HepG2 (cell line): Measurements from ENCODE around the gene LTB4R. TPM values are rescaled to one million over a fixed set of nuclear protein-coding genes. Genes with fewer than 3 reads are reported as not detected.

Experiments
- AGO2 ChIP-seq: fragments of 200-400 bp; formaldehyde crosslinking; optimal IDR thresholded peaks from 2 replicates; pipeline ENCODE3; 2017; ENCODE audit warnings: mild to moderate bottlenecking, low read depth, low read length, moderate library complexity
- ARID2 ChIP-seq: sonication (generic); formaldehyde crosslinking; IDR thresholded peaks from 2 replicates; pipeline ENCODE4 v1.8.1; 2022; ENCODE audit warnings: mild to moderate bottlenecking, missing genetic modification reagents, borderline replicate concordance
- FLYWCH1 ChIP-seq: sonication (generic); formaldehyde crosslinking; IDR thresholded peaks from 2 replicates; pipeline ENCODE4 v1.8.1; 2023; ENCODE audit warnings: mild to moderate bottlenecking, missing genetic modification reagents
- JARID2 ChIP-seq: sonication (generic); formaldehyde crosslinking; IDR thresholded peaks from 2 replicates; pipeline ENCODE4 v1.8.1; 2023; ENCODE audit warnings: missing genetic modification reagents, inconsistent platforms; ENCODE audit not compliant: insufficient replicate concordance
- MBD4 ChIP-seq: IDR thresholded peaks from 2 replicates; pipeline ENCODE4 v1.6.1; 2012; ENCODE audit warnings: low read length, inconsistent platforms, borderline replicate concordance
- NR2F1 ChIP-seq, 2 experiments: fragments of 450-650 bp in 1 of 2; formaldehyde crosslinking in 1 of 2; IDR thresholded peaks; 2 replicates each; pipeline versions ENCODE4 v1.5.0 to v1.6.1; 2016 to 2020; ENCODE audit warnings: mild to moderate bottlenecking in 1 of 2, missing compliant biosample characterization in 1 of 2, missing genetic modification reagents in 1 of 2, moderate library complexity in 1 of 2
- PHF5A ChIP-seq: IDR thresholded peaks from one replicate; pipeline ENCODE4 v1.6.1; 2018; ENCODE audit warnings: low read depth, missing genetic modification reagents; ENCODE audit not compliant: unreplicated experiment
- RORA ChIP-seq: sonication (generic); formaldehyde crosslinking; IDR thresholded peaks from 2 replicates; pipeline ENCODE4 v1.5.0; 2020; ENCODE audit warnings: mild to moderate bottlenecking, missing genetic modification reagents, moderate library complexity
- SOX6 ChIP-seq, 2 experiments: fragments of 450-650 bp in 1 of 2; sonication (generic) in 1 of 2; formaldehyde crosslinking in 1 of 2; IDR thresholded peaks; 2 replicates each; pipeline versions ENCODE4 v1.4.0 to v1.6.1; 2017 to 2020; ENCODE audit warnings: antibody characterized with exemption in 1 of 2, mild to moderate bottlenecking in 1 of 2, missing genetic modification reagents in 1 of 2
- ZFP41 ChIP-seq: sonication (generic); formaldehyde crosslinking; IDR thresholded peaks from 2 replicates; pipeline ENCODE4 v1.4.0; 2020; ENCODE audit warnings: mild to moderate bottlenecking, missing genetic modification reagents, borderline replicate concordance
- ZNF138 ChIP-seq: sonication (generic); formaldehyde crosslinking; IDR thresholded peaks from 2 replicates; pipeline ENCODE4 v1.5.0; 2020; ENCODE audit warnings: mild to moderate bottlenecking, low read depth, missing genetic modification reagents
- ZNF280D ChIP-seq: sonication (generic); formaldehyde crosslinking; IDR thresholded peaks from 2 replicates; pipeline ENCODE4 v1.5.1; 2020; ENCODE audit warnings: mild to moderate bottlenecking, missing genetic modification reagents
- ZNF430 ChIP-seq: sonication (generic); formaldehyde crosslinking; IDR thresholded peaks from 2 replicates; pipeline ENCODE4 v1.9.0; 2021; ENCODE audit warnings: mild to moderate bottlenecking, missing genetic modification reagents
- polyA plus RNA-seq, 8 experiments: library from polyadenylated mRNA; depleted of rRNA in 3 of 8; stranded (reverse) in 7 of 8; unstranded in 1 of 8; fragments of >200 nt; fragmentation: Illumina TruSeq in 4 of 8; extraction: Trizol in 4 of 8; gene quantifications; 2 replicates each; pipeline versions ENCODE4 v1.2.1 to v1.2.3, GENCODE V29; 2011 to 2016; ENCODE audit warnings: low read depth in 4 of 8, missing spikeins in 1 of 8, mixed read lengths in 1 of 8; ENCODE audit not compliant: insufficient read depth in 1 of 8
- total RNA-seq, 5 experiments: library from RNA; depleted of rRNA; stranded (reverse); fragments of >200 nt; fragmentation: Illumina TruSeq; extraction: Trizol; gene quantifications; 2 replicates each; pipeline ENCODE4 v1.2.3, GENCODE V29; 2016; ENCODE audit warnings: low read depth in 1 of 5
- TF ChIP-seq, protein P1 (sequence below): IDR thresholded peaks from 2 replicates; pipeline ENCODE4 v1.6.1; 2016; ENCODE audit warnings: mild to moderate bottlenecking
- TF ChIP-seq, protein P2 (sequence below): sonication (generic); formaldehyde crosslinking; IDR thresholded peaks from 2 replicates; pipeline ENCODE4 v1.4.0; 2020; ENCODE audit warnings: missing genetic modification reagents, borderline replicate concordance

LTB4R gene
- total and polyA plus RNA-seq, 2 of the 13 experiments (the other 11 are each of a cell fraction or from before 2014, with no cell fraction given), result 3.2 to 8.2 TPM

- TF ChIP-seq MBD4 (no peak), FLYWCH1 (CRISPR knock-in tag) (0 out of 2 replicates have a peak, but pooled peaks have one; percentile 13), AGO2 (no peak), ZNF280D (CRISPR knock-in tag) (no peak), PHF5A (no peak), ARID2 (CRISPR knock-in tag) (no peak), ZNF138 (CRISPR knock-in tag) (no peak), SOX6 (IDR thresholded peaks at IDR 0.05) (no peak), SOX6 (CRISPR knock-in tag; IDR thresholded peaks at IDR 0.05) (no peak), ZFP41 (no peak; the same call in 1 of the 2 replicates), ZNF430 (CRISPR knock-in tag) (no peak; the same call in 1 of the 2 replicates), JARID2 (CRISPR knock-in tag) (no peak), NR2F1 (CRISPR knock-in tag; IDR thresholded peaks at IDR 0.05) (0 out of 4 replicates have a peak, but pooled peaks of 1 of the 2 experiments have one; percentile 9), RORA (CRISPR knock-in tag) (no peak)
- TF ChIP-seq, protein P1, sequence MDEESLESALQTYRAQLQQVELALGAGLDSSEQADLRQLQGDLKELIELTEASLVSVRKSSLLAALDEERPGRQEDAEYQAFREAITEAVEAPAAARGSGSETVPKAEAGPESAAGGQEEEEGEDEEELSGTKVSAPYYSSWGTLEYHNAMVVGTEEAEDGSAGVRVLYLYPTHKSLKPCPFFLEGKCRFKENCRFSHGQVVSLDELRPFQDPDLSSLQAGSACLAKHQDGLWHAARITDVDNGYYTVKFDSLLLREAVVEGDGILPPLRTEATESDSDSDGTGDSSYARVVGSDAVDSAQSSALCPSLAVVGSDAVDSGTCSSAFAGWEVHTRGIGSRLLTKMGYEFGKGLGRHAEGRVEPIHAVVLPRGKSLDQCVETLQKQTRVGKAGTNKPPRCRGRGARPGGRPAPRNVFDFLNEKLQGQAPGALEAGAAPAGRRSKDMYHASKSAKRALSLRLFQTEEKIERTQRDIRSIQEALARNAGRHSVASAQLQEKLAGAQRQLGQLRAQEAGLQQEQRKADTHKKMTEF (CRISPR knock-in tag), result no peak
- TF ChIP-seq, protein P2, sequence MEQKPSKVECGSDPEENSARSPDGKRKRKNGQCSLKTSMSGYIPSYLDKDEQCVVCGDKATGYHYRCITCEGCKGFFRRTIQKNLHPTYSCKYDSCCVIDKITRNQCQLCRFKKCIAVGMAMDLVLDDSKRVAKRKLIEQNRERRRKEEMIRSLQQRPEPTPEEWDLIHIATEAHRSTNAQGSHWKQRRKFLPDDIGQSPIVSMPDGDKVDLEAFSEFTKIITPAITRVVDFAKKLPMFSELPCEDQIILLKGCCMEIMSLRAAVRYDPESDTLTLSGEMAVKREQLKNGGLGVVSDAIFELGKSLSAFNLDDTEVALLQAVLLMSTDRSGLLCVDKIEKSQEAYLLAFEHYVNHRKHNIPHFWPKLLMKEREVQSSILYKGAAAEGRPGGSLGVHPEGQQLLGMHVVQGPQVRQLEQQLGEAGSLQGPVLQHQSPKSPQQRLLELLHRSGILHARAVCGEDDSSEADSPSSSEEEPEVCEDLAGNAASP (CRISPR knock-in tag), result no peak
Observed at GRCh38 chr14:24307156-24307574, 4.1 kb upstream of the LTB4R start (continued).
